Kidney tubule cell (primary cell): ENCODE measurements around the gene SMIM43.
A peak's percentile ranks its signal among the peaks of the same experiment; 100 is the strongest.
"Not testable (repeated sequence)": the region's sequence is repeated elsewhere in the genome, so short reads cannot be mapped to it uniquely, and the experiment has no call there.

ENCODE experiments used
- DNase-seq: peaks from one replicate; pipeline ENCODE4 v3.0.0-alpha.2; 2018; ENCODE audit warnings: low spot score

The SMIM43 gene

DNA sequence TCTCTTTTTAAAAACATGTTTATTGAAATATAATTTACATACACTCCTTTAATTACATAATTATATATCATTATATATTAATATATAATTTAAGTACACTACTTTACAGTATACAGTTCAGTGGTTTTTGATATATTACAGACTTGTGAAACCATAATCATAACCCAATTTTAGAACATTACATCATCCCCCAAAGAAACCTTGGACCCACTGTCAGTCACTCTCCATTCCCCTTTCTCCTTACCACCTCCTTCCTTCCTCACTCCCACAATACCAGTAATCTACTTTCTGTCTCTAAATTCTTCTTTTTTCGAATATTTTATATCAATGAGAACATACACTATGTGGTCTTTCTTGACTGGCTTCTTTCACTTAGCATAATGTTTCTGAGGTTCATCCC is 18.2 kb upstream of the SMIM43 start:
- DNase-seq: no peak

DNA sequence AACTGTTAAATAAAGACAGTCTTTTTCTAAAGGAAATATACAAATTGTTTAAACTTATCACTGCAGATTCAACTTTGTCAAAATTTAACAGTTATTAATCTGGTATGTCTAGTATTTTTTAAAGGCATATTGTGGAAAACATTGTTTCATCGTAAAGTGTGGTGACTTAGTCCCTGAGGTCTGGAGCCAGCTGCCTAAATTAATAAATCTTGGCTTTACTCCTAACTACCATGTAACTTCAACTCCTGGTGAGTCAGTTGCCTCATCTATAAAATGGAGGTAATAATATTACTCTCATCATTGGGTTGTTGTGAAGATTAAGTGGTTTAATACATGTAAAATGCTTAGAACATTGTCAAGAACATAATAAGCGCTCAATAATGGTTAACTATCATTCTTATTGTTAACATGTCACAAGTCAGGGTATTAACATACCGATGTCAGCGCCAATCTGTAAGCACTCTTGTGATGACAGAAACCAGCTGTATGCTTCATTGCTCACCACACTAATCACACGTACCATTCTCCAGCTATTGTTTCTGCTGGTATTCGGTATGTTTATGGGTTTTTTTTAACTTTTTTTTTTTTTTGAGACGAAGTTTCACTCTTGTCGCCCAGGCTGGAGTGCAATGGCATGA is 14.1 kb upstream of the SMIM43 start:
- peak; percentile 18 for DNase-seq

DNA sequence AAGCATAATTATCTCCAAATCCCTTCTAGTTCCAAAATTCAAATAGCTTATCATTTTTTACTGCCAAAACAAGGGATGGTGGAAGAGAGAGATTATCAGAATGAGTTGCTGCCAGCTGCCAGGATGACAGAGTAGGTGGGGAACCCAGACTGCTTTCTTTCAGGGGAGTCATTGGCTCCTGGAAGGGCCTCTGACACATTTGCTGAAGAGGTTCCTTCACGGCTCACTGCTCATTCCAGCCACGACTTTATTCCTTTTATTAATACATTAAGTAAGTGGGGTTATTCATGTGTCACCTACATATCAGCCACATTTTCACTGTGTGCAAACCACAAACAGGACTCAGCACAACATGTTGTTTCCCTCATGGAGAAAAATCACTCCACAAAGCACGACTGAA is 12.7 kb upstream of the SMIM43 start:
- DNase-seq: peak; percentile 91

DNA sequence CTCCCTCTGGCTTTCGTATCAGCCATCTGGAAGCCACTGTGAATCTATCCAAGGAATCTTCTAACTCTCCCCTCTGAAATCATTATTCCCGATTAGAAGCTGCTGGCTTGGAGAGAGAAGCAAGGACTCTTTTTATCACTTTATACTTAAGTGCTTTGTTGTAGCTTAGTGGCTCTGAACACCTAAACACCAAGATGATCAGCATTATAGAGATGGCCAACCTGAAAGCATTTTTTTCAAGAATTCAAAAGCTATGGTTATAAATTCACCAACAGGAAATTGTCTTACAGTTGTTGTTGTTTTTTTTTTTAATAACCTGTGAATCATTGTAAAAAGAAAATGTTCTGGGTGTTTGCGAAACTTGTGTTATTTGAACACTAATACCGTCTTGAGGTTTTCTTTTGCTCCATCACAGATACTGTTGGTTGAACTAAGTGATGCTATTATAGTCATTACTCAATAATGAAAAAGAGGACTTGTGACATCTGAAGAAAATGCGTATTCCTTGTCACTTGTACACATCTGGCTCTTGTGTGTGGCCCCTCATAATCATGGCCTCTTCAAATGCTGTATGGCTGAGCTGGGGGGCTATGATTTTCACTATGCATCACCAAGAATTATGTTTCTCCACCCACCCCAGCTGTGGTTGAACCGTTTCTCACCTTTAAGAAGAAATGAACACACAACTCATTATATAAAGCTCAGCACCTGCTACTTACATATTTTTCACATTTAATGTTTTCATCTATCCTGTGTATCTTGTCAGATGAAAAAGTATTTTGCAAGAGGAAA is 11.8 kb upstream of the SMIM43 start:
- no peak for DNase-seq

DNA sequence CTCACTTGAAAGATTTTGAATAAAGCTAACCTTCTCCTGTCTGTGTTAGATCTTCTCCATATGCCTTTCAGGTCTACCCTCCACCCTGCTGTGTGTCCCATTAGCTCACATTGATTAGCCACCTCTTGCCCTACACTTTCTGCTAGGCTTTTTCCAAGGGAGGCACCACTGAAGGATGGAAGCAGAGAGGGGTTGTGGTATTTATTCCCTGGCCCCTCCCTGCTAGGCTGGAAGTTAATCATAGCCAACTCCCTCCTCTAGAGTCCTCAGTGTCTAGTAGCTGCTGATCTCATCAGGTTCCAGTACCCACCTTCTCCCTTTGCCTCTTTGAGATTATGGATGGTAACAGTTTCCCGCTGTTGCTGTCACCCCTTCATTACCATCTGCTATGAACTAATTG is 8.9 kb upstream of the SMIM43 start:
- peak; percentile 20 for DNase-seq

DNA sequence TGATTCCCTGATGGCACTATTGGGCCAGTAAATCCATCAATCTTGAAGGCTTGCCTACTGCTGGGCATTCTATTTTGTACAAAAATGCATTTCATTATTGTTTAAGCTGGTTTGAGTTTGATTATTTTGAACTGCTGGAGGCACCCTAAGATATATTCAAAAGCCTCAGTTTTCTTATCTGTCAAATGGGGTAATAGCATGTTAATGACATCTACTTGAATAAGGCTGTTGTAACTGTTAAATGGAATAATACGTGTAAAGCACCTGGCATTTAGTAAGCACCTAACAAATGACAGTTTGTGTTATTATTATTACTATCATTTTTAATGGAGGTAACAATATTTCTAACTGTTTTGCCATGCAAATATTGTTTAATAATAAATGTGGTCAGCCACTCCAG is 6.9 kb upstream of the SMIM43 start:
- no peak for DNase-seq

DNA sequence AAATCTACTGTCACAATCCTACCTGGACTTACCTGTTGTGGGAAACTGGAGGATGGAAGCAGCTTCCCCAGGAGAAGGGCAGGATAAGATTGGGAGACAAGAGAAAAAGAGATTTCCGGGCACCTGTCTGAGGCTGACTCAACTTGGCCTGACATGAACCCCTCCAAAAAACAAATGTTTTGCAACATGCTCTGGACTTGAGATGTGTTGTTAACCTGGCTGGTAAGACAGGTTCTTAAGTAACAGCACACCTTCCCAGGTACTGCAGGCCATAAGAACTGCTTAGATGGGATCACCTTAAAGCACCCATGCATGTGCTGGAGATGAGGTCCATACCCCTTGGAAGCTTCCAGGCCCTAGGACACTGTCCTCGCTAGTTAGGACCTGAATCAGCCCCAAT is 4.4 kb upstream of the SMIM43 start:
- no peak for DNase-seq

DNA sequence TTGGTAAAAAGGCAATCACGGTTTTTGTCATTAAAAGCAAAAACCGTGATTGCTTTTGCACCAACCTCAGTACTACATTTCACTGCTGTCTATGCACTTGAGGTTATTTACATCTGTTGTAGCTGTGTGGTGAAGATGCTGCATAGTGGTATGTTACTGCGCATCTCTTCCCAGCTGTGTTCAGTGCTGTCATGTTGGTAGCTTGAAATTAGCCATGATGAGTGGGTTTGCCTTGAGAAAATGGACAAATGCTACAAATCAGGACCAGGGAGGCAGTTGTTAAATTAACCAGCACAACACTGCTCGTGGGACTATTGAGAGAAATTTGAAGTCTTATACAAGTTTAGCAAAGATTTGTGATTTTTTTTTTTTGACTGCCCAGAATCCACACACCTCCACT is 2.2 kb upstream of the SMIM43 start:
- no peak for DNase-seq

DNA sequence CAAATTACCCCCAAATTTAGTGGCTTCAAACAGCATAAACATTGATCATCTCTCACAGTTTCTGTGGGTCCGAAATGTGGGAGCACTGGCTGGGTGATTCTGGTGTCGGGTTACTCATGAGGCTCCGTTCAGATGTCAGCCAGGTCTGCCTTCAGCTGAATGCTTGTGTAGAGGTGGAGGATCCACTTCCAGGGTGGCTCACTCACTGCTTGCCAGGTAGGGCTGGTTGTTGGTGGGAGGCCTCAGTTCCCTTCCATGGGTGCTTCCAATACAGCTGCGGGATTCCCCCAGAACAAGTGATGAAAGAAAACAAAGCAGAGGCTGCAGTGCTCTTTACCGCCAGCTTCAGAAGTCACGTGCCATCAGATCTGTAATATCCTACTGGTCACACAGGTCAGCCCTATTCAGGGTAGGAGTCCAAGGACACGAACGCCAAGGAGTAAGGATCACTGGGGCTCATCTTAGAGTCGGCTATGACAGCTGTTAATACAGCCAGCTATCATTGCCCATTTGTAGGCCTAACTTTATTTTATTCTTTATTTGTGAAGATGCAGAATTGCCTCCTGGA is 1.1 kb upstream of the SMIM43 start:
- no peak for DNase-seq

DNA sequence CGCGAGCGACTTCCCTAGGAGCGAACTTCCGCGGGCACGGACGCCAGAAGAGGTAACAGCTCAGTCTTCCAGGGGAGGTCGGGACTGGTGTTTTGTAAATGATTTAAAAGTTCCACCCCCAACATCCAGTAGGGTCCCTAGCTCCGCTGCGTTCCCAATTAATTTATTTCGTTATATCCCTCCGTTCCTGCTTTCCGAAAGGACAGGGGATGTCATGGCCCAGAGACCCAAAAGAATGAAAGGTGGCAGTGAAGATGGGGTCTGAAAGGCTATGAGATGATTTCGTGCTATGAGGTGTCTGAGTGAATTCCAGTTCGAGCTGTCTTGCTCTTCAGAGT is 373 bp upstream of the SMIM43 start:
- DNase-seq: no peak

DNA sequence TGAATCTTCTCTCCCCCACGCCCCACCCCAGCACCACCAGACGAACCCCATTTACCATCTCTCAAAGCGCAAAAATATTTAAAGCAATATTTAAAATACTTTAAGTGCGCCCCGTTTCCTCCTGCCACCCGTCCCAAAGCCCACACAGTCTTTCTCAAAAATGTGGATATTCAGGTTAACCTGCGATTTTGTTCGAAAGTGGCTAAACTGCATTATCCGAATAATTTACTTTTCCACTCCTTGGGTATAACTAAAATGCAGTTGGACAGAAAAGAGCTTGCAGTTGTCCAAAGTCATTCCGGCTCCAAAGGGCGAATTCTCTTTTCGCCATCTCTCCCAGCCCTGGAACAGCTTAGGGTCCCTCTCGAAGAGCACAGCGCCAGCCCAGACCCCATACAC is 662 bp downstream of the SMIM43 start:
- DNase-seq: no peak

DNA sequence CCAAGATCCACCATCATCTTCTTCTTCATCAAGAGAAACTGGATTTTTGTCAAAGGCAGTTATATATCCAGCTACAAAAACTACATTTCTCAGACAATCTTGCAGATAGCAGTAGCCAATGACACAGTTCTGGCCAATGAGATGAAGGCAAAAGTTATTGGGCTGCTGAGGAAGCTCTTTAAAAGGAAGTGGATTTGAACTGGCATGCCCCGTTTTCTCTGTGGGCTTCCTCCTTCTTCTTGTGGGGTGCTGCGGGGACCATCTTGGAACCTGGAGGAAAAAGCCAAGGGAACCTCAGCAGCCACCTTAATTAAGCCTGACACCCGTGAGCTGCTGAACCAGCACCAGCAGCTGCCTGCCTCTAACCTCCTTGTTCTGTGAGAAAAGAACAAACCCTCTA is 4.8 kb downstream of the SMIM43 start:
- no peak for DNase-seq

DNA sequence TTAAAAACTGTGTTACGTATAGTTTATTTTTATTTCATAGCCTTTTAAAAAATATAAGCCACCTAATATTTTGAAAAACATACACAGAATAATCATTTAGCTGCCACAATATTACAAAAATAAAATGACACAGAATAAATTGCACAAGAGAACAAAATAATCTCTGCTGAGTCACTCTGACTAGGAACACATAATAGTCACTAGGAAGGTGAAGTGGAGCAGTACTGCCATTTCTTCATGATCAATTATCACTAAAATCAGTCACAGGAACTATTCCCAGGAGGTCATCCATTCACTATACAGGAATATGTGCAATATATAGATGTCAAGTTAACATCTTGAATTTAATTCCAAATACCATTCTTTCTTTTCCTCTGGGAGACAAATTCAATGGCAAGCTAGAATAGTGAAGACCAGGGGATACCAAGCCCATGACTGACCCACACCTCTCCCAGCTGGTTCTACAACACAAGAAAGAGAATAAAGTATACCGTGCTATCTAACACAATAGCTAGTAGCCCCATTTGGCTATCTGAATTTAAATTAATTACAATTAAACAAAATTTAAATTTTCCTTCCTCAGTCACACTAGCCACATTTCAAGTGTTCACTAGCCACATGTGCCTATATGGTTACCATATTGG is 5.9 kb downstream of the SMIM43 start:
- DNase-seq: no peak

DNA sequence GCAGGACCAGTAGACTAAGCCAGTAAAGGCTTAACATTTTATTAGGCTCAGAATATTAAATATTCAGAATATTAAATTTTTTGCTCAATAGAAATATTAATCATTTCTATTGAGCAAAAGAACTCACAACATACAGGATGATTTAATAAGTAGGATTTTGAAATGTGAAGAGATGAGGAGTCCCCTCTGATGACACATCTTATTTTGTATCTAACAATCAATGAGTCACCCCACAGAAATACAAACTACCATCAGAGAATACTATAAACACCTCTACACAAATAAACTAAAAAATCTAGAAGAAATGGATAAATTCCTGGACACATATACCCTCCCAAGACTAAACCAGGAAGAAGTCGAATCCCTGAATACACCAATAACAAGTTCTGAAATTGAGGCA is 12.8 kb downstream of the SMIM43 start:
- DNase-seq: not testable (repeated sequence)

DNA sequence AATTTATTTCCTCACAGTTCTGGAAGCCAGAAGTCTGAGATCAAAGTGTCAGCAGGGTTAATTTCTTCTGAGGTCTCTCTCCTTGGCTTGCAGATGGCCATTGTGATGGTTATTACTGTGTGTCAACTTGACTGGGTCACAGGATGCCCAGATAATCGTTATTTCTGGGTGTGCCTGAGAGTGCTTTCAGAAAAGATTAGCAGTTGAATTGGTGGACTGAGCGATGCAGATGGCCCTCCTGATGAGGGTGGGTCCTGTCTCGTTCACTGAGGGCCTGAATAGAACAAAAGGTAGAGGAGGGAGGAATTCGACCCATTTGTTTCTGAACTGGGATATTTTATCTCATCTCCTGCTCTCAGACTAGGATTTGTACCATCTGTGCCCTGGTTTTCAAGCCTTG is 15.7 kb downstream of the SMIM43 start:
- DNase-seq: no peak

DNA sequence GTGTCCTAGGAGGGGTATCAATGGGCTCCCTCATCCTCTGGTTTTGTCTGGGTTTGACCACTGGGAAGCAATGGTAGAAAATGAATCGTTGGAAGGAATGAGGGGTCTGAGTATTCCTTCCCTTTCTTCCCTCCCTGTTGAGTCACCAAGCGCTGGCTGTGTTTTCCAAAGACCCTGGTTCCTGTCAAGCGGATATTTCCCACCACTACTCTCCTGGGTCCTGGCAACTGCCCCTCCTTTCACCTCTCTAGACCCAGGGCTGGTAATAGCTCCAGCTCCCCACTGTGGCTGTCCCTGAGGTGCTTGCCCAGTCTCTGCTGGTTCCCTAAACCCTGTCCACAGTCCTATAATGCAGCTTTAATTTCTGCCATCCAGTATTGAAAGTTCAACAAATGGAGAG is 22.2 kb downstream of the SMIM43 start:
- no peak for DNase-seq

DNA sequence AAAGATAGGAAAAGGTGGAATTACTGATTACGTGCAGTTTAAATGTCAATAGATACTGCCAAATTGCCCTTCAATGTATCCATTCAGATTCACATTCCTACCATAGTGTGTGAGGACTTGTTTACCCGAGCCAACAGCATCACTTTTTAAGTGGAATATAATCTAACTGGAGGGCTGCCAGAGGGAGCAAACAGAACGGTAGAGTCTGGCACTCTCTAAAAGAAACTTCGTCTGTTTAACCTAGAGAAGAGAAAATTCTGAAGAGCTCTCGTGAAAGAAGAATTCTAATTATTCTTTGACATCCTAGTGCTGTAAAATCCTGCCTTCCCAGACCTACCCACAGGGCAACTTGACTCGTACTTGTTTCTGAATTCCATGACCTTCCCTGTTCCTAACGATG is 23.2 kb downstream of the SMIM43 start:
- DNase-seq: no peak

DNA sequence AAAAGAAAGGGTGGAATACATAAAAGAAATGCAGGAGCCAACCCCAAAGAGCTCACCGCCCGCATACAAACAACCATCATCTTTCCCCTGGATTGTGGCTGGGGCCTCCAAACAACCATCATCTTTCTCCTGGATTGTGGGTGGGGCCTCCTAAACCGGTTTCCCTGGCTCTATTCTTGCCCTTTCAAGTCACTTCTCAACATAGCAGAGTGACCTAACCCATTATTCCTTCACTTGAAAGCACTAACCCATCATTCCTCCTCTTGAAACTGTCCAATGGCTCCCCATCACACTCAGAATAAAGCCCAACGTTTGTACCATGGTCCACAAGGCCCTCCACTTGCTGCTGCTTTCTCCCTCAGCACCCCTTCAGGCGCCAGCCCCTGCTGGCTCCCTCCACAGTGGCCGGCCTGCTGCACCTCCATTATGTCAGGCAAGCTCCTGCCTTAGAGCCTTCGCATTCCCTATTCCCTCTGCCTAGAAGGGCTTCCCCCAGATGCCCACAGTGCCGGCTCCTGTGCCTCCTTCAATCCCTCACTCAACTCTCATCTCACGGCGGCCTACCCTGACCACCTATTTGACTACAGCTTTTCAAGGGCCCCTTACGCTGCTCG is 24.1 kb downstream of the SMIM43 start:
- no peak for DNase-seq

DNA sequence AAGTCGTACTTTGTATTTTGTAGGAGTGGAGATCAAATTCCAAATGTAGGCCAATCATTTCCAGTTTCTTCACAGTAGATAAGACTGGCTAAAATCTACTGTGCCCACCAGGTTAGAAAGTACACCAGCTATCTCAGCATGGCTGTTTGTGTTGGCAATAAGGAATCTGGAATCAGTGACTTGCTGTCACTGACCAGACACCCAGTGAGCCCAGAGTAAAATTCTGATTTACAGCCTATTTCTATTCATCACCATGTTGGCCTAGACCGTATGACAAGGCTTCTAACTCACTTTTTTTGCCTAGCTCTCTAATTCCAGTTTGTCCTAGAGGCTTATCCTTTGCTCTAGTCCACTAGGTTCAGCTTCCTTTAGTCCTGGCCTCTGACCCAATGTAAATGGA is 25.4 kb downstream of the SMIM43 start:
- no peak for DNase-seq

DNA sequence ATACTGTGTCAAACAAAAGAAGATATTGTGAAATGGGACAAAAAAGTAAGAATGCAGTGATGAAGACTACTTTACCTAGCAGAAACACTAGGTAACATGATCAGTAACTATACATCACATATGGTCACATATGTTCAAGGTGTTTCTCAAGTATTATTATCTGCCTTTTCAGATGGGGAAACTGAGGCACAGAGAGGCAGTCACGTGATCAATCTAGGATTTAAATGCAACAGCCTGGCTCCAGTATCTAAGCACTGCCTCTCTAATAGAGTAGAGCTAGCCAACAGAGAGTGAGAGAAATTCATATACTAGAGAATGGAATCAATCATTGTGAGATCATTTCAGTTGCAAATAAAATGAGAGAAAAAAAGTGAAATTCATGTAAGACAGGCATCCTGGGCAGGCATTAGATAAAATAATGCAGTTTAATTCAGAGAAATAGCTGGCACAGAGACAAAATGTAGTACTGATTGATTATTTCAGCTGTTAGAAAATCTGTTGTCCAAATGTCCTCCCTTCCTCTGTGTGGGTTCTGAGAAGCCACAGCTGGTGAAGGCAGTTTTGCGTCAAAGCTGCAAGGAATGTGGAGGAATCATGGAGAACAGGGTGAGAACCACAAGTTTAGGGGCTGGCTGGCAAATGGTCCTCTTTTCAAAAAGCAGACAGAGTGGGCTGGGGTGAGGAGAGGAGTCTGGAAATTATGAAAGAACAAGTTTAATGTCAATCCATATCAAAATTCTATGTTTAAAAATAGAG is 26.0 kb downstream of the SMIM43 start:
- no peak for DNase-seq

DNA sequence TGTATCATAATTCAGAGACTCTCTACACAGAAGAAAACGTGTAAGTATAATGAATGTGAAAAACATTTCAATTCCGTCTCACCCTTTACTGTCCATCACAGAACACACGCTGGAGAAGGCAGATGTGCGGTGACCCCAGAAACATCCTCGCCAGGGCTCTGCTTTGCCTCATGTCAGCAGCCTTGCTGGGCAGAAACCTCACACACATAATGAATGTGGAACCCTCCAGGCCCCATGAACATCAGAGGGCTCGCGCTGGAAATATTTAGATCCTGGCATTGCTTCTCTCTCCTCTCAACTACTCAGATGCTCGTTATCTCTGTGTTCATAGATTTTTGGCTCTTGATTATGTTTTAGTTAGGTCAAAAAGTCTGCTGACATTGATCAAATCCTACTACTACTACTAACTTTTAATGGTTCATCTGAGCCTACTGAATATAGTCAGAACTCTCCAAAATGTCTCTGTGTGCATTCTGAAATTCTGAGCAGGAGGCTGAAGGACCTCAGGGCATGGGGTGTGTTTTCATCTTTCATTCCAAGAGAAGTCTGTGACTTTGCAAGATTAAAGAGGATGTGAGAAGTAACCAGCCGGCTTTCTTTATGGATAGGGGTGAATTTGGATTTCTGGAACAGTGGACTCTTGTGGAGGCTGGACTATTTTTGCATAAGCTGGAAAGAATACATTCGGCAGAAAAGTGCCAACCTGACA is 27.0 kb downstream of the SMIM43 start:
- DNase-seq: no peak
